Tibial nerve (tissue), 4 donors: ENCODE measurements around the gene TLN1.

Experiments
- EP300 ChIP-seq, 2 donors: sonication (generic); formaldehyde crosslinking; IDR thresholded peaks; one replicate each; pipeline ENCODE4 v1.6.1; 2017; ENCODE audit warnings: antibody characterized with exemption in 2 of 2, mild to moderate bottlenecking in 1 of 2
- POLR2A ChIP-seq, 2 donors: fragments of 450-650 bp; IDR thresholded peaks; one replicate each; pipeline ENCODE4 v1.6.1; 2017; ENCODE audit warnings: antibody characterized with exemption in 2 of 2, mild to moderate bottlenecking in 2 of 2, moderate library complexity in 2 of 2
- TF ChIP-seq, protein P1 (sequence below), 5 experiments: fragments of 200-600 bp in 3 of 5; fragments of 450-650 bp in 2 of 5; sonication (generic) in 3 of 5; IDR thresholded peaks; one replicate each; pipeline ENCODE4 v1.5.1; 2016 to 2019; ENCODE audit warnings: antibody characterized with exemption in 5 of 5, mild to moderate bottlenecking in 3 of 5, moderate library complexity in 2 of 5

GRCh38 chr9:35682520-35683315 is 49.3 kb downstream of the TLN1 start:
- no peak for TF ChIP-seq POLR2A (IDR thresholded peaks at IDR 0.05)
- TF ChIP-seq, protein P1, sequence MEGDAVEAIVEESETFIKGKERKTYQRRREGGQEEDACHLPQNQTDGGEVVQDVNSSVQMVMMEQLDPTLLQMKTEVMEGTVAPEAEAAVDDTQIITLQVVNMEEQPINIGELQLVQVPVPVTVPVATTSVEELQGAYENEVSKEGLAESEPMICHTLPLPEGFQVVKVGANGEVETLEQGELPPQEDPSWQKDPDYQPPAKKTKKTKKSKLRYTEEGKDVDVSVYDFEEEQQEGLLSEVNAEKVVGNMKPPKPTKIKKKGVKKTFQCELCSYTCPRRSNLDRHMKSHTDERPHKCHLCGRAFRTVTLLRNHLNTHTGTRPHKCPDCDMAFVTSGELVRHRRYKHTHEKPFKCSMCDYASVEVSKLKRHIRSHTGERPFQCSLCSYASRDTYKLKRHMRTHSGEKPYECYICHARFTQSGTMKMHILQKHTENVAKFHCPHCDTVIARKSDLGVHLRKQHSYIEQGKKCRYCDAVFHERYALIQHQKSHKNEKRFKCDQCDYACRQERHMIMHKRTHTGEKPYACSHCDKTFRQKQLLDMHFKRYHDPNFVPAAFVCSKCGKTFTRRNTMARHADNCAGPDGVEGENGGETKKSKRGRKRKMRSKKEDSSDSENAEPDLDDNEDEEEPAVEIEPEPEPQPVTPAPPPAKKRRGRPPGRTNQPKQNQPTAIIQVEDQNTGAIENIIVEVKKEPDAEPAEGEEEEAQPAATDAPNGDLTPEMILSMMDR (IDR thresholded peaks at IDR 0.05): no peak
- TF ChIP-seq EP300 (IDR thresholded peaks at IDR 0.05): no peak
